Liver (tissue), 9 donors: ENCODE data around the gene PPP1R9A. TPM values are rescaled to one million over a fixed set of nuclear protein-coding genes. Genes with fewer than 3 reads are reported as not detected.

Experiments
- DNase-seq: peaks from one replicate; pipeline ENCODE4 v3.0.0-alpha.2; 2017; ENCODE audit warnings: low spot score
- H3K27ac ChIP-seq, 2 donors: one replicate each; pipeline ENCODE4 v1.7.0; 2013; ENCODE audit warnings: inconsistent platforms in 2 of 2, low read length in 2 of 2, control low read depth in 1 of 2, low read depth in 1 of 2, mild to moderate bottlenecking in 1 of 2
- H3K27me3 ChIP-seq, 4 donors: one replicate each; pipeline versions ENCODE4 v1.6.1 to v1.7.0; 2013; ENCODE audit warnings: low read length in 3 of 4, inconsistent platforms in 1 of 4, mild to moderate bottlenecking in 1 of 4, moderate library complexity in 1 of 4; ENCODE audit not compliant: control insufficient read depth in 4 of 4, insufficient read depth in 4 of 4
- H3K36me3 ChIP-seq, 4 donors: one replicate each; pipeline versions ENCODE4 v1.6.1 to v1.7.0; 2013; ENCODE audit warnings: low read length in 3 of 4, mild to moderate bottlenecking in 3 of 4, low read depth in 1 of 4, moderate library complexity in 1 of 4; ENCODE audit not compliant: control insufficient read depth in 4 of 4, insufficient read depth in 3 of 4
- H3K4me1 ChIP-seq, 4 donors: one replicate each; pipeline versions ENCODE4 v1.6.1 to v1.7.0; 2013; ENCODE audit warnings: low read length in 3 of 4, mild to moderate bottlenecking in 3 of 4, moderate library complexity in 1 of 4; ENCODE audit not compliant: control insufficient read depth in 4 of 4, insufficient read depth in 4 of 4
- H3K4me3 ChIP-seq, 3 donors: one replicate each; pipeline versions ENCODE4 v1.6.1 to v1.7.0; 2013; ENCODE audit warnings: low read length in 3 of 3, control low read depth in 1 of 3, low read depth in 1 of 3, mild to moderate bottlenecking in 1 of 3
- H3K9ac ChIP-seq, 2 donors: one replicate each; pipeline ENCODE4 v1.7.0; 2013; ENCODE audit warnings: low read length in 2 of 2, mild to moderate bottlenecking in 2 of 2, moderate library complexity in 2 of 2, control low read depth in 1 of 2, low read depth in 1 of 2
- H3K9me3 ChIP-seq, 4 donors: one replicate each; pipeline versions ENCODE4 v1.6.1 to v1.7.0; 2013; ENCODE audit warnings: low read length in 3 of 4; ENCODE audit not compliant: control insufficient read depth in 4 of 4
- EGR1 ChIP-seq, 2 donors: IDR thresholded peaks; 2 replicates each; pipeline ENCODE4 v1.6.1; 2016 to 2018; ENCODE audit warnings: antibody characterized with exemption in 2 of 2, low read depth in 2 of 2
- FOXA2 ChIP-seq: IDR thresholded peaks from 2 replicates; pipeline ENCODE4 v1.6.1; 2016; ENCODE audit warnings: antibody characterized with exemption
- GABPA ChIP-seq, 2 donors: IDR thresholded peaks in 1 of 2; conservative IDR thresholded peaks in 1 of 2; 2 replicates each; pipeline ENCODE4 v1.6.1; 2016; ENCODE audit warnings: antibody characterized with exemption in 2 of 2, mild to moderate bottlenecking in 1 of 2, moderate library complexity in 1 of 2
- HNF4A ChIP-seq, 2 donors: conservative IDR thresholded peaks; 2 replicates each; pipeline ENCODE4 v1.6.1; 2016; ENCODE audit warnings: antibody characterized with exemption in 2 of 2, mild to moderate bottlenecking in 2 of 2
- JUND ChIP-seq, 2 donors: IDR thresholded peaks; 2 replicates each; pipeline ENCODE4 v1.6.1; 2016; ENCODE audit warnings: antibody characterized with exemption in 2 of 2
- NR2F2 ChIP-seq: IDR thresholded peaks from 2 replicates; pipeline ENCODE4 v1.6.1; 2016; ENCODE audit warnings: antibody characterized with exemption
- RXRA ChIP-seq, 2 donors: IDR thresholded peaks; 2 replicates each; pipeline ENCODE4 v1.6.1; 2017 to 2018; ENCODE audit warnings: antibody characterized with exemption in 2 of 2, mild to moderate bottlenecking in 1 of 2
- SP1 ChIP-seq: IDR thresholded peaks from 2 replicates; pipeline ENCODE4 v1.6.1; 2018; ENCODE audit warnings: antibody characterized with exemption, mild to moderate bottlenecking
- TAF1 ChIP-seq: conservative IDR thresholded peaks from 2 replicates; pipeline ENCODE4 v1.6.1; 2016; ENCODE audit warnings: antibody characterized with exemption, mild to moderate bottlenecking
- YY1 ChIP-seq: IDR thresholded peaks from 2 replicates; pipeline ENCODE4 v1.6.1; 2016; ENCODE audit warnings: antibody characterized with exemption, mild to moderate bottlenecking
- WGBS: extraction: QIAGEN DNeasy Blood & Tissue Kit; methylation state at CpG from one replicate; pipeline ENCODE4 v1.1.7; 2013; 5-methylcytosine and 5-hydroxymethylcytosine counted together
- polyA plus RNA-seq, 2 donors: library from polyadenylated mRNA; stranded (reverse) in 1 of 2; unstranded in 1 of 2; fragments of 200-250 nt in 1 of 2; fragments of >200 nt in 1 of 2; fragmentation: Nextera tagmentation in 1 of 2; extraction: Ambion mirVana in 1 of 2; gene quantifications; one replicate each; pipeline versions ENCODE4 v1.2.1 to v1.2.3, GENCODE V29; 2013 to 2015
- total RNA-seq, 2 donors: library from RNA; depleted of rRNA; stranded (reverse); fragments of >200 nt; gene quantifications; one replicate each; pipeline ENCODE4 v1.2.3, GENCODE V29; 2014
- TF ChIP-seq, protein P1 (sequence below): fragments of 150-350 bp; IDR thresholded peaks from 2 replicates; pipeline ENCODE4 v1.5.1; 2017; ENCODE audit warnings: improper control_type of control experiment, low read depth, low read length; ENCODE audit not compliant: missing input control
- TF ChIP-seq, protein P2 (sequence below): IDR thresholded peaks from 2 replicates; pipeline ENCODE4 v1.6.1; 2016; ENCODE audit warnings: antibody characterized with exemption
- TF ChIP-seq, protein P3 (sequence below): IDR thresholded peaks from 2 replicates; pipeline ENCODE4 v1.6.1; 2016; ENCODE audit warnings: antibody characterized with exemption, mild to moderate bottlenecking
- TF ChIP-seq, protein P4 (sequence below): IDR thresholded peaks from 2 replicates; pipeline ENCODE4 v1.6.1; 2016; ENCODE audit warnings: antibody characterized with exemption
- donor health status: healthy.
- donor health status: healthy.
- donor health status: healthy.
- donor health status: healthy.
- donor health status: healthy.

The PPP1R9A gene
- total and polyA plus RNA-seq, 4 donors = 0.17 to 5.4 (median 2.7) TPM

DNA sequence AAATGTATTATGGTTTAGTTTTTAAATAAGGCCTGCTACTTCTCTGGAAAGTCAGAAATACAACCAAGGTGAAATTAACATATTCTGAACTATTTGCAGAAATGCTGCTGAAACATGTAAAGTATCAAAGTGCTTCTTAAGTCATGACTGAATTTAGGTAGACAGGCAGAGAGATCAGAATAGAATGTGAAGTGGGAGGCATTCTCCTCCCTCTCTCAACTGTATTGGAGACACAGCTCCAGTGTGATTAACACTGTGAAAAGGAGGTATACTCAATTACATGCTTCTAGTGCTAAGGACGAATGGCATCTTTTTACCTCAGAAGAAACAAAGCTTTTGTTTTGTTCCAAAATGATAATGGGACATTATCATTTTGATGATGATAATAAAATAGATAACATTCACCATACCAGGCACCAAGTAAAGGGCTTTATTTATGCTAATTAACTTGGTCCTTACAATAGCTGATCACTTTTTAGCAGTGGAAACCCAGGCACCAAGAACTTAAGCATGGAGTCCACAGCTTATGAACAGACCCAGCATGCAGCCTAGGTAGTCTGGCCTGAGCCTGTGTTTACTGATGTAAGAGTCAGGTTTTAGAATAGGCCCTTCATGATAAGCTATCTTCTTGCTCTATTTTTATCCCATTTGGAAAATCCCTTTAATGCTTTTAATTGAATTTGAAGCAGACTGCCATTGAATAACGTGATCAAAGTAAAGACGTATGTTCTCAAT is 26.0 kb downstream of the PPP1R9A start:
- Histone ChIP-seq H3K36me3 (no peaks in the 10 kb centered on the region), H3K4me1 (no peaks in the 10 kb centered on the region), H3K27ac (no peak overlapping the region), H3K9ac (no peak overlapping the region), H3K4me3 (no peak overlapping the region), H3K27me3 (no peaks in the 10 kb centered on the region), H3K9me3 (no peaks in the 10 kb centered on the region)
- WGBS = 67% methylated on average over 3 of the region's 3 CpGs
- no peak for DNase-seq
- no peak for TF ChIP-seq EGR1 (IDR thresholded peaks at IDR 0.05; ENCODE audit: low read depth in 2 of 2)
- TF ChIP-seq YY1 = no peak
- no peak for TF ChIP-seq SP1
- TF ChIP-seq RXRA (IDR thresholded peaks at IDR 0.05) = no peak
- TF ChIP-seq, protein P1, sequence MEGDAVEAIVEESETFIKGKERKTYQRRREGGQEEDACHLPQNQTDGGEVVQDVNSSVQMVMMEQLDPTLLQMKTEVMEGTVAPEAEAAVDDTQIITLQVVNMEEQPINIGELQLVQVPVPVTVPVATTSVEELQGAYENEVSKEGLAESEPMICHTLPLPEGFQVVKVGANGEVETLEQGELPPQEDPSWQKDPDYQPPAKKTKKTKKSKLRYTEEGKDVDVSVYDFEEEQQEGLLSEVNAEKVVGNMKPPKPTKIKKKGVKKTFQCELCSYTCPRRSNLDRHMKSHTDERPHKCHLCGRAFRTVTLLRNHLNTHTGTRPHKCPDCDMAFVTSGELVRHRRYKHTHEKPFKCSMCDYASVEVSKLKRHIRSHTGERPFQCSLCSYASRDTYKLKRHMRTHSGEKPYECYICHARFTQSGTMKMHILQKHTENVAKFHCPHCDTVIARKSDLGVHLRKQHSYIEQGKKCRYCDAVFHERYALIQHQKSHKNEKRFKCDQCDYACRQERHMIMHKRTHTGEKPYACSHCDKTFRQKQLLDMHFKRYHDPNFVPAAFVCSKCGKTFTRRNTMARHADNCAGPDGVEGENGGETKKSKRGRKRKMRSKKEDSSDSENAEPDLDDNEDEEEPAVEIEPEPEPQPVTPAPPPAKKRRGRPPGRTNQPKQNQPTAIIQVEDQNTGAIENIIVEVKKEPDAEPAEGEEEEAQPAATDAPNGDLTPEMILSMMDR = no peak
- no peak for TF ChIP-seq GABPA (IDR thresholded peaks at IDR 0.05 in 1 of 2, conservative IDR thresholded peaks at IDR 0.05 in 1 of 2)
- no peak for TF ChIP-seq TAF1
- no peak for TF ChIP-seq FOXA2
- TF ChIP-seq NR2F2 = no peak
- TF ChIP-seq HNF4A (conservative IDR thresholded peaks at IDR 0.05) = no peak
- TF ChIP-seq JUND (IDR thresholded peaks at IDR 0.05) = no peak

DNA sequence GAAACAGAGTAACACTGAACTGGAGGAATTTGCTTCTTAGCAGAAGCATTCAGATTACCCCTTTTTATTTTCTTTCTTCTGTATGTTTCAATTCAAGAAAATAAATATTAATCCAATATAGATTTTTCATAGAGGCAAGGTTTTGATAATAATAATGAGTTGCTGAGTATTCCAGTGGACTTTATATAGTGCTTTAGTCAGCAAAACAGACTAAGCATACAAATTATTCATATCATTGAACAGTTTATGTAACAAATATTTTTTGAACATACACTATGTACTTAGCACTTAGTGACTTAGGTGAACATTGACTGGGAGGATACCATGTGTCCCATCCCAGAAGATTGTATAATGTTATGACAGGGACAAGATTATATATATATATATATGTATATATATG is 32.0 kb downstream of the PPP1R9A start:
- no peak overlapping the region for H3K9ac ChIP-seq
- H3K4me3 ChIP-seq = no peak overlapping the region
- H3K36me3 ChIP-seq = no peaks in the 10 kb centered on the region
- TF ChIP-seq, protein P2, sequence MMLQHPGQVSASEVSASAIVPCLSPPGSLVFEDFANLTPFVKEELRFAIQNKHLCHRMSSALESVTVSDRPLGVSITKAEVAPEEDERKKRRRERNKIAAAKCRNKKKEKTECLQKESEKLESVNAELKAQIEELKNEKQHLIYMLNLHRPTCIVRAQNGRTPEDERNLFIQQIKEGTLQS = no peak
- TF ChIP-seq, protein P3, sequence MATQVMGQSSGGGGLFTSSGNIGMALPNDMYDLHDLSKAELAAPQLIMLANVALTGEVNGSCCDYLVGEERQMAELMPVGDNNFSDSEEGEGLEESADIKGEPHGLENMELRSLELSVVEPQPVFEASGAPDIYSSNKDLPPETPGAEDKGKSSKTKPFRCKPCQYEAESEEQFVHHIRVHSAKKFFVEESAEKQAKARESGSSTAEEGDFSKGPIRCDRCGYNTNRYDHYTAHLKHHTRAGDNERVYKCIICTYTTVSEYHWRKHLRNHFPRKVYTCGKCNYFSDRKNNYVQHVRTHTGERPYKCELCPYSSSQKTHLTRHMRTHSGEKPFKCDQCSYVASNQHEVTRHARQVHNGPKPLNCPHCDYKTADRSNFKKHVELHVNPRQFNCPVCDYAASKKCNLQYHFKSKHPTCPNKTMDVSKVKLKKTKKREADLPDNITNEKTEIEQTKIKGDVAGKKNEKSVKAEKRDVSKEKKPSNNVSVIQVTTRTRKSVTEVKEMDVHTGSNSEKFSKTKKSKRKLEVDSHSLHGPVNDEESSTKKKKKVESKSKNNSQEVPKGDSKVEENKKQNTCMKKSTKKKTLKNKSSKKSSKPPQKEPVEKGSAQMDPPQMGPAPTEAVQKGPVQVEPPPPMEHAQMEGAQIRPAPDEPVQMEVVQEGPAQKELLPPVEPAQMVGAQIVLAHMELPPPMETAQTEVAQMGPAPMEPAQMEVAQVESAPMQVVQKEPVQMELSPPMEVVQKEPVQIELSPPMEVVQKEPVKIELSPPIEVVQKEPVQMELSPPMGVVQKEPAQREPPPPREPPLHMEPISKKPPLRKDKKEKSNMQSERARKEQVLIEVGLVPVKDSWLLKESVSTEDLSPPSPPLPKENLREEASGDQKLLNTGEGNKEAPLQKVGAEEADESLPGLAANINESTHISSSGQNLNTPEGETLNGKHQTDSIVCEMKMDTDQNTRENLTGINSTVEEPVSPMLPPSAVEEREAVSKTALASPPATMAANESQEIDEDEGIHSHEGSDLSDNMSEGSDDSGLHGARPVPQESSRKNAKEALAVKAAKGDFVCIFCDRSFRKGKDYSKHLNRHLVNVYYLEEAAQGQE = no peak
- TF ChIP-seq SP1 (no peak), TAF1 (no peak), NR2F2 (no peak), FOXA2 (no peak)
- TF ChIP-seq, protein P4, sequence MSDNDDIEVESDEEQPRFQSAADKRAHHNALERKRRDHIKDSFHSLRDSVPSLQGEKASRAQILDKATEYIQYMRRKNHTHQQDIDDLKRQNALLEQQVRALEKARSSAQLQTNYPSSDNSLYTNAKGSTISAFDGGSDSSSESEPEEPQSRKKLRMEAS = no peak
- TF ChIP-seq, protein P1 = no peak
- no peaks in the 10 kb centered on the region for H3K27me3 ChIP-seq
- DNase-seq = no peak
- no peaks in the 10 kb centered on the region for H3K9me3 ChIP-seq
- no peaks in the 10 kb centered on the region for H3K4me1 ChIP-seq
- H3K27ac ChIP-seq = no peak overlapping the region
